ENCODE measurements around the gene ACSM2A.
"Not testable (repeated sequence)": the region's sequence is repeated elsewhere in the genome, so short reads cannot be mapped to it uniquely, and the experiment has no call there.

The ACSM2A gene

GRCh38 chr16:20439820-20440231 lies 11.5 kb upstream of the ACSM2A start:
- no CpG with 5 or more reads among the region's 3 CpGs for WGBS, 2 donors (ENCODE audit: extremely low coverage in 2 of 2, insufficient read length in 2 of 2, insufficient replicate concordance in 1 of 2)
- H3K4me1 ChIP-seq (ENCODE audit: control insufficient read depth in 2 of 2, insufficient read depth in 1 of 2, low read depth in 1 of 2, low read length in 2 of 2); H3K23ac ChIP-seq (ENCODE audit: low read depth, low read length, poor library complexity); H2AFZ ChIP-seq (ENCODE audit: low read length); H3K27ac ChIP-seq (replicated peaks; ENCODE audit: low read length); H3K79me1 ChIP-seq (ENCODE audit: low read depth, low read length); H2AK5ac ChIP-seq (ENCODE audit: low read depth, low read length); H2BK5ac ChIP-seq (ENCODE audit: low read length); H3K4ac ChIP-seq (ENCODE audit: low read length); H3K4me3 ChIP-seq (ENCODE audit: low read length in 2 of 2); H2BK12ac ChIP-seq (ENCODE audit: low read length); H2BK15ac ChIP-seq (ENCODE audit: low read length); H3K4me2 ChIP-seq (ENCODE audit: insufficient read depth, low read length, poor library complexity, severe bottlenecking); H3K36me3 ChIP-seq (replicated peaks in 1 of 2; ENCODE audit: control insufficient read depth in 2 of 2, insufficient read depth in 2 of 2, low read length in 2 of 2); H4K8ac ChIP-seq (ENCODE audit: low read depth, low read length); H3K14ac ChIP-seq (ENCODE audit: low read length); H3K18ac ChIP-seq (ENCODE audit: low read length); DNase-seq (ENCODE audit: low spot score); H3K9me3 ChIP-seq (replicated peaks in 1 of 2; ENCODE audit: control insufficient read depth in 2 of 2, insufficient read depth in 1 of 2, low read depth in 1 of 2, low read length in 2 of 2); H2BK120ac ChIP-seq (ENCODE audit: low read depth, low read length); H3K9ac ChIP-seq (ENCODE audit: low read depth, low read length, poor library complexity); H4K91ac ChIP-seq (ENCODE audit: low read depth, low read length, poor library complexity); H3K27me3 ChIP-seq (ENCODE audit: control insufficient read depth in 3 of 3, insufficient read depth in 3 of 3, low read depth in 1 of 3, low read length in 3 of 3): not testable (repeated sequence)

GRCh38 chr16:20440731-20441130 lies 10.6 kb upstream of the ACSM2A start:
- not testable (repeated sequence) for H3K4me3 ChIP-seq (ENCODE audit: low read length in 2 of 2); H3K4me1 ChIP-seq (ENCODE audit: control insufficient read depth in 2 of 2, insufficient read depth in 1 of 2, low read depth in 1 of 2, low read length in 2 of 2); H3K27me3 ChIP-seq (ENCODE audit: control insufficient read depth in 3 of 3, insufficient read depth in 3 of 3, low read depth in 1 of 3, low read length in 3 of 3); H4K91ac ChIP-seq (ENCODE audit: low read depth, low read length, poor library complexity); H3K9me3 ChIP-seq (replicated peaks in 1 of 2; ENCODE audit: control insufficient read depth in 2 of 2, insufficient read depth in 1 of 2, low read depth in 1 of 2, low read length in 2 of 2); H2BK120ac ChIP-seq (ENCODE audit: low read depth, low read length); H2AFZ ChIP-seq (ENCODE audit: low read length); H3K79me1 ChIP-seq (ENCODE audit: low read depth, low read length); H3K27ac ChIP-seq (replicated peaks; ENCODE audit: low read length); H3K36me3 ChIP-seq (replicated peaks in 1 of 2; ENCODE audit: control insufficient read depth in 2 of 2, insufficient read depth in 2 of 2, low read length in 2 of 2); H2BK12ac ChIP-seq (ENCODE audit: low read length); H4K8ac ChIP-seq (ENCODE audit: low read depth, low read length); H2BK5ac ChIP-seq (ENCODE audit: low read length); H2AK5ac ChIP-seq (ENCODE audit: low read depth, low read length); H3K9ac ChIP-seq (ENCODE audit: low read depth, low read length, poor library complexity); DNase-seq (ENCODE audit: low spot score); H3K23ac ChIP-seq (ENCODE audit: low read depth, low read length, poor library complexity); H3K4me2 ChIP-seq (ENCODE audit: insufficient read depth, low read length, poor library complexity, severe bottlenecking); H3K14ac ChIP-seq (ENCODE audit: low read length); H2BK15ac ChIP-seq (ENCODE audit: low read length); H3K18ac ChIP-seq (ENCODE audit: low read length); H3K4ac ChIP-seq (ENCODE audit: low read length)
- WGBS, 2 donors (ENCODE audit: extremely low coverage in 2 of 2, insufficient read length in 2 of 2, insufficient replicate concordance in 1 of 2) = no CpG with 5 or more reads among the region's 1 CpG

- no peak overlapping the region for H3K18ac ChIP-seq (ENCODE audit: low read length)
- H4K8ac ChIP-seq (ENCODE audit: low read depth, low read length) = no peak overlapping the region
- WGBS, 2 donors (ENCODE audit: extremely low coverage in 2 of 2, insufficient read length in 2 of 2, insufficient replicate concordance in 1 of 2) = no CpG with 5 or more reads among the region's 3 CpGs
- no peak overlapping the region for H2BK12ac ChIP-seq (ENCODE audit: low read length)
- H2BK120ac ChIP-seq (ENCODE audit: low read depth, low read length) = no peak overlapping the region
- H3K9ac ChIP-seq (ENCODE audit: low read depth, low read length, poor library complexity) = no peak overlapping the region
- H3K27me3 ChIP-seq (ENCODE audit: control insufficient read depth in 3 of 3, insufficient read depth in 3 of 3, low read depth in 1 of 3, low read length in 3 of 3) = no peaks in the 10 kb centered on the region
- H3K23ac ChIP-seq (ENCODE audit: low read depth, low read length, poor library complexity) = no peak overlapping the region
- no peak for DNase-seq (ENCODE audit: low spot score)
- no peak overlapping the region for H3K14ac ChIP-seq (ENCODE audit: low read length)
- no peaks in the 10 kb centered on the region for H3K36me3 ChIP-seq (replicated peaks in 1 of 2; ENCODE audit: control insufficient read depth in 2 of 2, insufficient read depth in 2 of 2, low read length in 2 of 2)
- H2BK15ac ChIP-seq (ENCODE audit: low read length) = no peak overlapping the region
- no peaks in the 10 kb centered on the region for H3K4me1 ChIP-seq (ENCODE audit: control insufficient read depth in 2 of 2, insufficient read depth in 1 of 2, low read depth in 1 of 2, low read length in 2 of 2)
- no peak overlapping the region for H2AK5ac ChIP-seq (ENCODE audit: low read depth, low read length)
- no peak overlapping the region for H3K4me3 ChIP-seq (ENCODE audit: low read length in 2 of 2)
- no peak overlapping the region for H3K4me2 ChIP-seq (ENCODE audit: insufficient read depth, low read length, poor library complexity, severe bottlenecking)
- H2AFZ ChIP-seq (ENCODE audit: low read length) = no peak overlapping the region
- no peak overlapping the region for H4K91ac ChIP-seq (ENCODE audit: low read depth, low read length, poor library complexity)
- no peaks in the 10 kb centered on the region for H3K79me1 ChIP-seq (ENCODE audit: low read depth, low read length)
- no peak overlapping the region for H2BK5ac ChIP-seq (ENCODE audit: low read length)
- no peak overlapping the region for H3K4ac ChIP-seq (ENCODE audit: low read length)
- H3K27ac ChIP-seq (replicated peaks; ENCODE audit: low read length) = no peak overlapping the region
- no peaks in the 10 kb centered on the region for H3K9me3 ChIP-seq (replicated peaks in 1 of 2; ENCODE audit: control insufficient read depth in 2 of 2, insufficient read depth in 1 of 2, low read depth in 1 of 2, low read length in 2 of 2)
Observed at GRCh38 chr16:20441191-20441590, 10.1 kb upstream of the ACSM2A start.

GRCh38 chr16:20441859-20442258 lies 9.5 kb upstream of the ACSM2A start:
- H3K79me1 ChIP-seq (ENCODE audit: low read depth, low read length); H3K14ac ChIP-seq (ENCODE audit: low read length); H3K18ac ChIP-seq (ENCODE audit: low read length); H3K9me3 ChIP-seq (replicated peaks in 1 of 2; ENCODE audit: control insufficient read depth in 2 of 2, insufficient read depth in 1 of 2, low read depth in 1 of 2, low read length in 2 of 2); H2AK5ac ChIP-seq (ENCODE audit: low read depth, low read length); H3K4me2 ChIP-seq (ENCODE audit: insufficient read depth, low read length, poor library complexity, severe bottlenecking); H2AFZ ChIP-seq (ENCODE audit: low read length); H3K9ac ChIP-seq (ENCODE audit: low read depth, low read length, poor library complexity); H3K4me1 ChIP-seq (ENCODE audit: control insufficient read depth in 2 of 2, insufficient read depth in 1 of 2, low read depth in 1 of 2, low read length in 2 of 2); H3K36me3 ChIP-seq (replicated peaks in 1 of 2; ENCODE audit: control insufficient read depth in 2 of 2, insufficient read depth in 2 of 2, low read length in 2 of 2); H4K8ac ChIP-seq (ENCODE audit: low read depth, low read length); H2BK12ac ChIP-seq (ENCODE audit: low read length); H2BK15ac ChIP-seq (ENCODE audit: low read length); DNase-seq (ENCODE audit: low spot score); H4K91ac ChIP-seq (ENCODE audit: low read depth, low read length, poor library complexity); H2BK120ac ChIP-seq (ENCODE audit: low read depth, low read length); H3K4ac ChIP-seq (ENCODE audit: low read length); H3K4me3 ChIP-seq (ENCODE audit: low read length in 2 of 2); H2BK5ac ChIP-seq (ENCODE audit: low read length); H3K27ac ChIP-seq (replicated peaks; ENCODE audit: low read length); H3K27me3 ChIP-seq (ENCODE audit: control insufficient read depth in 3 of 3, insufficient read depth in 3 of 3, low read depth in 1 of 3, low read length in 3 of 3); H3K23ac ChIP-seq (ENCODE audit: low read depth, low read length, poor library complexity): not testable (repeated sequence)
- WGBS, 2 donors (ENCODE audit: extremely low coverage in 2 of 2, insufficient read length in 2 of 2, insufficient replicate concordance in 1 of 2) = no CpG with 5 or more reads among the region's 4 CpGs
